ENCODE measurements around the gene BICC1. TPM values are rescaled to one million over a fixed set of nuclear protein-coding genes. Genes with fewer than 3 reads are reported as not detected.

BICC1 gene
- polyA plus RNA-seq, 3 donors: 0.02 to 0.24 (median 0.14) TPM

DNA sequence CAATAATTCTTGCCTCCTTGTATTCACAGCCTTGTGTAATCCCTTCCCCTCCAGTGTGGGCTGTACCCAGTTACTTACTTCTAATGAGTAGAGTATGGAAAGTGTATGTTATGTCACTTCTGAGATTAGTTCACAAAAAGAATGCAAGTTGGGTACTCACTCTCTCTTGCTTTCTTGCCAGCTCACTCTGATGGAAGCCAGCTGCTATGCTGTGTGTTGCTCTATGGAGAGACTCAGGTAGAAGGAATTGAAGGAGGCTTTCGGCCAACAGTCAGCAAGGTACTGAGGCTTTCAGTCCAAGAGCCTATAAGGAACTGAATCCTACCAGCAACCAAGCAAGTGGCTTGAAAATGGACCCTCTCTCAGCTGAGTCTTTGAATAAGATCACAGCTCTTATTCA is 9.7 kb upstream of the BICC1 start:
- Mint-ChIP-seq H3K9me3 (no peaks in the 10 kb centered on the region), H3K4me3 (no peak overlapping the region), H3K27ac (no peak overlapping the region), H3K4me1 (no peaks in the 10 kb centered on the region), H3K36me3 (no peaks in the 10 kb centered on the region), H3K27me3 (ENCODE audit: low read depth in 3 of 3) (peaks cover 9 to 17% (median 11%) of the 10 kb centered on the region in 3 donors)
- no peak overlapping the region for H3K4me3 ChIP-seq (replicated peaks in 1 of 3; ENCODE audit: low read depth in 2 of 3, low read length in 3 of 3)
- H3K79me2 ChIP-seq (ENCODE audit: insufficient read depth, low read length): no peaks in the 10 kb centered on the region
- no peak overlapping the region for H3K27ac ChIP-seq (ENCODE audit: low read depth in 1 of 2, low read length in 2 of 2)
- no peak overlapping the region for H3K9ac ChIP-seq (ENCODE audit: insufficient read depth, low read length, poor library complexity, severe bottlenecking)
- intact Hi-C loops (cut with micrococcal nuclease): no loop called here
- no peak overlapping the region for H2AFZ ChIP-seq (ENCODE audit: insufficient read depth, low read depth, low read length, poor library complexity, severe bottlenecking)
- no CpG with 5 or more reads among the region's 1 CpG for WGBS (ENCODE audit: insufficient coverage)
- peaks cover 2 to 15% of the 10 kb centered on the region in 2 donors for H3K27me3 ChIP-seq (ENCODE audit: control insufficient read depth in 2 of 2, insufficient read depth in 2 of 2, low read length in 2 of 2)
- no peaks in the 10 kb centered on the region for H3K9me3 ChIP-seq (replicated peaks in 1 of 2; ENCODE audit: control insufficient read depth in 1 of 2, insufficient read depth in 1 of 2, low read length in 2 of 2)
- no peak for TF ChIP-seq CTCF (IDR thresholded peaks at IDR 0.05)
- DNase-seq: no peak
- no peaks in the 10 kb centered on the region for H3K36me3 ChIP-seq (replicated peaks in 1 of 2; ENCODE audit: control insufficient read depth in 1 of 2, insufficient read depth in 2 of 2, low read length in 2 of 2)
- H3K4me2 ChIP-seq (replicated peaks; ENCODE audit: extremely low read depth, low read length, poor library complexity, severe bottlenecking): no peak overlapping the region
- H3K4me1 ChIP-seq (ENCODE audit: control insufficient read depth in 1 of 2, insufficient read depth in 2 of 2, low read length in 2 of 2): no peaks in the 10 kb centered on the region
- H4K20me1 ChIP-seq (ENCODE audit: insufficient read depth, low read length): no peaks in the 10 kb centered on the region

DNA sequence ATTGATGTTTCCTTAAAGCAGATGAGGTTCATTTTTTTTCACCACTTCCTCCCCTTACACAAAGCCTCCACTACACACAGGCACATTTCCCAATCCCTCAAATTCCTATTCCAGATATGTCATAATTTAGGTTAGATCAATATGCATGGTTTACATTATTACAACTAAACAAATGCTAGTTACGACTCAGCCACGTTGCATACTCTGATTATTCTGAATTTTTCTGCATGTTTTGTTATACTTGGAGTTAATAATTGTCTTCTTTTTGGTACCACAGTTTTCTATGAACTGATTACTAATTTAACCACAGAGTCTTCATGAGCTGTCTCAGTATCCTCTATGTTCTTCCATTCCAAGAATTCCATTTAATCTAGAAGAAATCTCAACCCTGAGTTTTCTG is 4.4 kb upstream of the BICC1 start:
- H3K79me2 ChIP-seq (ENCODE audit: insufficient read depth, low read length): no peaks in the 10 kb centered on the region
- peaks cover 7 to 10% of the 10 kb centered on the region in 2 donors for H3K4me1 ChIP-seq (ENCODE audit: control insufficient read depth in 1 of 2, insufficient read depth in 2 of 2, low read length in 2 of 2)
- H3K27ac ChIP-seq (ENCODE audit: low read depth in 1 of 2, low read length in 2 of 2): no peak overlapping the region
- WGBS (ENCODE audit: insufficient coverage): no CpG with 5 or more reads among the region's 2 CpGs
- peaks cover 0 to 3% of the 10 kb centered on the region in 2 donors for H3K36me3 Mint-ChIP-seq
- peaks cover 6 to 11% (median 7%) of the 10 kb centered on the region in 3 donors for H3K27me3 Mint-ChIP-seq (ENCODE audit: low read depth in 3 of 3)
- no peak overlapping the region for H3K4me3 ChIP-seq (replicated peaks in 1 of 3; ENCODE audit: low read depth in 2 of 3, low read length in 3 of 3)
- no peak overlapping the region for H3K4me2 ChIP-seq (replicated peaks; ENCODE audit: extremely low read depth, low read length, poor library complexity, severe bottlenecking)
- no peak overlapping the region for H3K9ac ChIP-seq (ENCODE audit: insufficient read depth, low read length, poor library complexity, severe bottlenecking)
- no peak for DNase-seq
- H3K27me3 ChIP-seq (ENCODE audit: control insufficient read depth in 2 of 2, insufficient read depth in 2 of 2, low read length in 2 of 2): peaks cover 13 to 54% of the 10 kb centered on the region in 2 donors
- peaks cover 0 to 6% (median 0%) of the 10 kb centered on the region in 7 donors for H3K9me3 Mint-ChIP-seq
- TF ChIP-seq CTCF (IDR thresholded peaks at IDR 0.05): no peak
- H3K36me3 ChIP-seq (replicated peaks in 1 of 2; ENCODE audit: control insufficient read depth in 1 of 2, insufficient read depth in 2 of 2, low read length in 2 of 2): no peaks in the 10 kb centered on the region
- no peak overlapping the region for H2AFZ ChIP-seq (ENCODE audit: insufficient read depth, low read depth, low read length, poor library complexity, severe bottlenecking)
- peaks cover 11% of the 10 kb centered on the region for H3K4me1 Mint-ChIP-seq
- H3K27ac Mint-ChIP-seq: no peak overlapping the region
- H3K9me3 ChIP-seq (replicated peaks in 1 of 2; ENCODE audit: control insufficient read depth in 1 of 2, insufficient read depth in 1 of 2, low read length in 2 of 2): no peaks in the 10 kb centered on the region
- intact Hi-C loops (cut with micrococcal nuclease): no loop called here
- H4K20me1 ChIP-seq (ENCODE audit: insufficient read depth, low read length): no peaks in the 10 kb centered on the region
- no peak overlapping the region for H3K4me3 Mint-ChIP-seq
